ENCODE data around the gene ASTN2.

Gene ASTN2

DNA sequence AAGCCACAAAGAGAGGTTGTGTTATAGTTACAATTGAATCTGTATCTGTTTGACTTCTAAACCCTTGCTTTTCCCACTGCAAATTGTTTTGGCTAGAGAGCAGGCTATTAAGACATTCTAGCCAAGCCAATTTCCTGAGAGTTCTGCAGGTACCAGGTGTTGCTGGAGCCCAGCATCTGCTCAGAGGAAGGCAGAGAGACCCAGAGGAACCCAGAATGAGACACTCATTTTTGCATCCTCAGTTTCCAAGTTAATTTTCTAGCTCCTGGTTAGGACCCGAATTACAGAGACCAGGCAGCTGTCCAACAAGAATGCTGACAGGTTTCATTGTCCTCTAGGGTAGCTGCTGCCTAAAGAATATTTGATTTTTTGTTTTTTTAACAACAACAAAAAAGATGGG, 461.6 kb downstream of the ASTN2 start:
- no peak for DNase-seq (ENCODE audit: low read depth)

- DNase-seq (ENCODE audit: low read depth), result no peak
These were observed 462.4 kb downstream of the ASTN2 start for GRCh38 chr9:116952436-116952810.

DNA sequence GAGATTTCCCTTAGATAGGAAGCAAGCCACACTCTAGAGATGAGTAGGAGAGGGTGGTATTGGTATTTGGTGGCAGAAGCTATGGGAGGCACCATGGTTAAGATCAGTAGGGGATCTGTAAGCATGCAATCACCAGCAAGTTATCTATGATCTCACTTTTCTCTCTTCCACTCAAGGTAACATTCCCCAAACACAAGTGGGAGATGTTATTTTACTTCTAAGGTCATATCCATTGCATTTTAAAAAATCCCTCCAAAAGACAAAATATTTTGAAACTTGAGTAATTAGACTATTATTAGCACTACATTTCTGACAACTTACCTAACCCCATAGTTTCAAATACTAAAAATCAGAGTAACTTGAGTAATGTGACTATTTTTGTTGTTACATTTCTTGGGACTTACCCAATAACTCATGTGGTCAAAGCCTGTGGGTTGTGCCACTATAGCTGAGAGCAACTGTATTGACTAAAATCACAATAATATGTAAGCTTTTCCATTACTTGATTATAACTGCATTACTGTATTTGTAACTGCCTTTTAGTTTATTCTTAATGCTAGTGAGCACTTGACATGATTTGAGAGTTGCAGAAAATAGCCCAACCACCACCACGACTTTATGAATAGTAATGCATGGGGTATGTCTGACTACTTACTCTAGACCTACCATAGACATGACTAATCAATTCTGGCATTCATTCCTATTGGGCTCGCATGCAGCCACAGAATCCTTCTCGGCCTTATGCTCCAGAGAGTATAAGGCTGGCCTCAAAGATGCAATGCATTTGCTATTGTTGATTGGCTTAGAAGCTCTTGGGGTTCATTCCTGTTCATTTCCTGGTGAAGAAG, 463.0 kb downstream of the ASTN2 start:
- DNase-seq (ENCODE audit: low read depth), result no peak

GRCh38 chr9:116945817-116946216, 469.0 kb downstream of the ASTN2 start:
- DNase-seq (ENCODE audit: low read depth), result no peak

DNA sequence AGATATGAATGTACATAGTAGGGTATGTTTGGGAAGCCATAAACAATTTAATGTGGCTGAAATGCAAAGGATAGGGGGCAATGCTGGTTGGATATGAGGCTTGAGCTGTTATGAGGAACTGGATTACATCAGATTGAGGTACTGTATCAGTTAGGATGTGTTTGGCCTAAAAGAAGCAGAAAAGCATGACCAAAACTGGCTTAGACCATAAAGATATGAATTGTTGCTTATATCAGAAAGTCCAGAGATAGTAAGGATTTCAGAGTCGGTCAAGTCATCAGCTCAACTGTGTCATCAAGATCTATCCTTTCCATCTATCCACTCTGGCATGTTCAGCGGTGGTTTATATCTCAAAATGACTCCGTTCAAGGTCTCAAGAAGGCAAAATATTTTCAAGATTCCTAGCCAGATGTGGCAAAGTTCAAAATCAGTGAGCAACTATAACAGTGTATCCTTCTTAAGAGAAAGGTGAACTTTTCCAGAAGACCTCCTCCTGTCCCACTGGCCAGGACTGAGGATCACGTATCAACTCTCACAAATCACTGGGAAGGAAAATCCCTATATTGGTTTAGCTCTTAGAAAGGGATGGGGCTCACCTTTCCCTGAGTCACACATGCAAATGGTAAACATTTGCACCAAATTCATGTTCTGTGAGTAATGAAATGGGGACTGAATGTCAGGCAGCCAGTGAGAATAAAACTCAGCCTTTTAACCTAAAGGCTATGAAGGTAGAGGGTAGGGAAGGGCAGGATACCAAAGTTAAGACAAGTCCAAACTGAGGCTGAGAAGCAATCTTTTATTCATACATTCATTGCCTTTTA, 469.9 kb downstream of the ASTN2 start:
- DNase-seq (ENCODE audit: low read depth), result no peak

GRCh38 chr9:116943970-116944369, 470.9 kb downstream of the ASTN2 start:
- no peak for DNase-seq (ENCODE audit: low read depth)

GRCh38 chr9:116942593-116943061, 472.2 kb downstream of the ASTN2 start:
- DNase-seq (ENCODE audit: low read depth), result no peak

DNA sequence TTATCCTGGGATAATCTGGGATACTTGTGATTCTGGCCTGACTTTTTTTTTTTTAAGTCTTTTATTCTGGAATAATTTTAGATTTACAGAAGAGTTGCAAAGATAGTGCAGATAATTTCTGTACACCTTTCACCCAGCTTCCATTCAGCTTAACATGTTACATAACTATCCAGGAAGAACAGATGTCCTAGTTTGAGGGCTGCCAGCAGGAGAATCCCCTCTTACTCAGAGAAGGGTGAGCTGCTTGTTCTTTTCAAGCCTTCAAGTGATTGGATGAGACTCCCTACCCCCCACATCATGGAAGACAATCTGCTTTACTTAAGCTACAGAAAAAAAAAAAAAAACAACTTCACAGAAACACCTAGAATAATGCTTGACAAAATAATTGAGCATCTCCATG, 473.6 kb downstream of the ASTN2 start:
- DNase-seq (ENCODE audit: low read depth), result no peak

DNA sequence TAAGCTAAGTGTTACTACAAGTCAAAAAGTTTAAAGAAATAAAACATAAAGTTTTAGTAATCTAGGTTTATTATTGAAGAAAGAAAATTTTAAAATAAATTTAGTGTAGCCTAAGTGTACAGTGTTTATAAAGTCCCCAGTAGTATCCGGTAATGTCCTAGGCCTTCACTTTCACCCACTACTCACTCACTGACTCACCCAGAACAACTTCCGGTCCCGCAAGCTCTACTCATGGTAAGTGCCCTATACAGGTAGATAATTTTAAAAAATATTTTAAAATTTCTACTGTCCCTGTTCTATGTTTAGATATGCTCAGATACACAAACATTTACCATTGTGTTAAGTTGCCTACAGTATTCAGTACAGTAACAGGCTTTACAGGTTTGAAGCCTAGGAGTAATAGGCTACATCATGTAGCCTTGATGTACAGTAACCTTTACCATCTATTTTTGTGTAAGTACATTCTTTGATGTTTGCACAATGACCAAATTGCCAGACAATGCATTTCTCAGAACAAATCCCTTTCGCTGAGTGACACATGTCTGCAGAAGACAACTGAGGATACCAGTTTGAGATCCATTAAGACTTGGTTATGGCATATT, 474.1 kb downstream of the ASTN2 start:
- DNase-seq (ENCODE audit: low read depth), result no peak

GRCh38 chr9:116939614-116940013, 475.2 kb downstream of the ASTN2 start:
- DNase-seq (ENCODE audit: low read depth), result no peak

DNA sequence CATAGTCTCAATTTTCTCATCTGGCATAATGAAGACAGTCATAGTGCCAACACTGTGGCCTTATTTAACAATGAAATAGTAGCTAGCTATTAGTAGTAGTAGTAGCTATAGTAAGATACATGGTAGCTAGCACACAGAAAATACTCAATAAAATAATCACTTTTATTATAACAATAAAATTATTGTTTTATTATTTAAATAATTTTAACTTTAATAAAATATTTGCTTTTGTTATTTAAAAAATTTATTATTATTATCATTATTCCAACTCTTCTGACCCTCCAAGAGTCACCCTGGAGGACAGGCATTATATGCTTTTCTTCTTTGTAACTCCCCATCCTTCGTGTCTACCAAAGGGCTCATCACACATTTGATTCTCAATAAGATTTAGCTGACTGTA, 475.7 kb downstream of the ASTN2 start:
- DNase-seq (ENCODE audit: low read depth), result no peak

- DNase-seq (ENCODE audit: low read depth), result no peak
These were observed 477.5 kb downstream of the ASTN2 start for GRCh38 chr9:116937361-116937760.

- no peak for DNase-seq (ENCODE audit: low read depth)
These were observed 479.5 kb downstream of the ASTN2 start for GRCh38 chr9:116935149-116935897.

GRCh38 chr9:116934131-116934530, 480.7 kb downstream of the ASTN2 start:
- DNase-seq (ENCODE audit: low read depth), result no peak

DNA sequence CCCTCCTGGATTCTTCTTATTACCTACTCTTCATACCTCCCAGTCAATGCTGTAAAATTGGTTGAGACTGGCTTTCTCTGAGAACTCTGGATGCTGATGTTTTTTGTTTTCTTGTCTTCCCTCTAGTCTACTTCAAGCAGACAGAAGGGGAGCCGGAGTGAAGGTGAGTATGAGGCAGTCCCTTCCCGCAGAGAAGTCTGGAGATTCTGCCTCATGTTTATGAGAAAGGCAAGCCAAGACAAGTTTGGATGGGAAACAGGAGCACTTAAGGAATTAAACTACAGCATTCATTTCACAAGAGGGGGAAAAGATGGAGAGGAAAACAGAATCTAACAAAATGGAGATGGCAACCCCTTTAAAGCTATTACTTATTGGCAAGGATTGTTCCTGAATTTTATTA, 481.6 kb downstream of the ASTN2 start:
- no peak for DNase-seq (ENCODE audit: low read depth)

GRCh38 chr9:116929621-116930020, 485.2 kb downstream of the ASTN2 start:
- no peak for DNase-seq (ENCODE audit: low read depth)

DNA sequence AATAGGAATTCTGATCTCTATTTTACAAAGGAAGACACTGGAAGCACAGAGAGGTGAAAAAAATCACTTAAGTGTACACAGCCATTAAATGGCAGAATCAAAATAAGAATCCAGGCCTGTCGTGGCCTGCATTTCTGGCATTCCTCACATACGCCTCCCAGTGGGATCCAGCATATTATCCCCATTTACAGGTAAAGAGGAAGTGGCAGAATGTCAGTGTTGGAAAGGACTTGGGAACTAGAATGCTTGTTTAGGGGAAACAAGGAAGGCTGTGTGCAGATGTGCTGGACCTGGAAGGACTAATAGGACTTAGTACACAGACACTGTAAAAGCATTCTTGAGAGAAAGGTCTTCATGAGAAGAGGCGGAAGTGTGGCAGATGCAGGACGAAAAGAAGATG, 486.0 kb downstream of the ASTN2 start:
- no peak for DNase-seq (ENCODE audit: low read depth)

- DNase-seq (ENCODE audit: low read depth), result no peak
These were observed 486.6 kb downstream of the ASTN2 start for GRCh38 chr9:116928289-116928688.

GRCh38 chr9:116927726-116928125, 487.1 kb downstream of the ASTN2 start:
- DNase-seq (ENCODE audit: low read depth), result no peak

GRCh38 chr9:116925121-116925520, 489.7 kb downstream of the ASTN2 start:
- DNase-seq (ENCODE audit: low read depth), result no peak

DNA sequence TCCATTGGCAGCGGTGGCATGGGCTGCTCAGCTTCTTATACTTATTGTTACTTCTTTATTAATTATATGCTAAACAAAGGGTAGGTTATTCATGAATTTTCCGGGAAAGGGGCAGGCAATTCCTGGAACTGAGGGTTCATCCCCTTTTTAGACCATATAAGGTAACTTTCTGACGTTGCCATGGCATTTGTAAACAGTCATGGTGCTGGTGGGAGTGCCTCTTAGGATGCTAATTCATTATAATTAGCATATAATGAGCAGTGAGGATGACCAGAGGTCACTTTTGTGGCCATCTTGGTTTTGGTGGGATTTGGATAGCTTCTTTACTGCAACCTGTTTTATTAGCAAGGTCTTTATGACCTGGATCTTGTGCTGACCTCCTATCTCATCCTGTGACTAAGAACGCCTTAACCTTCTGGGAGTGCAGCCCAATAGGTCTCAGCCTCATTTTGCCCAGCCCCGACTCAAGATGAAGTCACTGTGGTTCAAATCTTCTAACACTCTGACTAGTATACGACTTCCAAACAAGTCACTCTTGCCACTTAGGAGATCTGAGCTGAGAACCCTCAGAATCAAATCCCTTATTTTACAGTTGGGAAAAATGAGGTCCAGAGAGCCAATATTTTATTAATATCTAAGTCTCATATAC, 490.3 kb downstream of the ASTN2 start:
- DNase-seq (ENCODE audit: low read depth), result no peak

Measured in activated T-cell treated with anti-CD3 and anti-CD28 coated beads for 48 hours (primary cell).